ENCODE results near the gene HDGF. TPM values are rescaled to one million over a fixed set of nuclear protein-coding genes. Genes with fewer than 3 reads are reported as not detected.

HDGF gene
- total and polyA plus RNA-seq, 5 donors from 2014 or later = 26.9 to 87.6 (median 41.8) TPM

GRCh38 chr1:156743367-156744302 lies 7.8 kb downstream of the HDGF start:
- Histone ChIP-seq H3K4me1 (ENCODE audit: control insufficient read depth, insufficient read depth, low read length, poor library complexity, severe bottlenecking) (peaks cover 46% of the 10 kb centered on the region), H3K27me3 (ENCODE audit: control insufficient read depth, insufficient read depth, low read length) (no peaks in the 10 kb centered on the region), H3K36me3 (ENCODE audit: control insufficient read depth, insufficient read depth, low read length) (peaks cover 23% of the 10 kb centered on the region), H3K9me3 (ENCODE audit: control insufficient read depth in 2 of 2, low read length in 2 of 2) (no peaks in the 10 kb centered on the region), H3K4me3 (ENCODE audit: low read depth, low read length) (no peak overlapping the region), H3K27ac (ENCODE audit: insufficient read depth, low read length, poor library complexity, severe bottlenecking) (no peak overlapping the region)
- Mint-ChIP-seq H3K4me3 (peak overlapping the region in 1 of 4 donors; percentile 6), H3K36me3 (peaks cover 27% of the 10 kb centered on the region), H3K4me1 (peaks cover 12 to 69% (median 49%) of the 10 kb centered on the region in 4 donors), H3K27ac (peak overlapping the region in 1 of 3 donors; percentile 20), H3K9me3 (peaks cover 0 to 2% (median 0%) of the 10 kb centered on the region in 7 donors), H3K27me3 (no peaks in the 10 kb centered on the region)
- DNase-seq (no peak), ATAC-seq (ENCODE audit: low read depth in 2 of 2) (no peak)

DNA sequence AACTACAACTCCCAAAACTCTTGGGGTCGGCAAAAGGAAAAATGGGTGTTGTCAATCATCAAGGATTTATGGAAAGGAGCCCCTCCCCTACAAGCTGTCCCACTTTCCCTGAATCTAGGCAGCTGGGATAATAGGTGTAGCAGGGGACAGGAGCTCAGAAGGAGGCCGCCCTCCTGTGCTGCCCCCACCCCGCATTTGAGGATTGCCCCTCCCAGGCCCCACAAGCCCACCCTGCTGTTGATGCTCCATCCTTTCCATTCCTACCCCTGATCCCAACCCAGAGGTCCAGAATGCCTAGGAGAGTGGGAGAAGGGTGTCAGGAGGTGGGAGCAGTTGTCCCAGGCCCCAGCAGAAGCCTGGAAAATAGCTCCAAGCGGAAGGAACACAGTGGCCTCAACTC lies 8.7 kb downstream of the HDGF start:
- H3K27ac Mint-ChIP-seq = peak overlapping the region in 1 of 3 donors; percentile 20
- H3K9me3 Mint-ChIP-seq = peaks cover 0 to 2% (median 0%) of the 10 kb centered on the region in 7 donors
- Histone ChIP-seq H3K36me3 (ENCODE audit: control insufficient read depth, insufficient read depth, low read length) (peaks cover 23% of the 10 kb centered on the region), H3K4me1 (ENCODE audit: control insufficient read depth, insufficient read depth, low read length, poor library complexity, severe bottlenecking) (peaks cover 38% of the 10 kb centered on the region), H3K27ac (ENCODE audit: insufficient read depth, low read length, poor library complexity, severe bottlenecking) (no peak overlapping the region), H3K4me3 (ENCODE audit: low read depth, low read length) (no peak overlapping the region), H3K9me3 (ENCODE audit: control insufficient read depth in 2 of 2, low read length in 2 of 2) (no peaks in the 10 kb centered on the region), H3K27me3 (ENCODE audit: control insufficient read depth, insufficient read depth, low read length) (no peaks in the 10 kb centered on the region)
- DNase-seq (no peak), ATAC-seq (ENCODE audit: low read depth in 2 of 2) (no peak)
- H3K4me1 Mint-ChIP-seq = peaks cover 8 to 61% (median 42%) of the 10 kb centered on the region in 4 donors
- peaks cover 34% of the 10 kb centered on the region for H3K36me3 Mint-ChIP-seq
- no peaks in the 10 kb centered on the region for H3K27me3 Mint-ChIP-seq
- H3K4me3 Mint-ChIP-seq = peak overlapping the region in 2 of 4 donors; percentile 6 to 48

- no peaks in the 10 kb centered on the region for H3K27me3 ChIP-seq (ENCODE audit: control insufficient read depth, insufficient read depth, low read length)
- H3K4me3 Mint-ChIP-seq = peak overlapping the region; percentile 48 to 97 (median 74)
- H3K27ac ChIP-seq (ENCODE audit: insufficient read depth, low read length, poor library complexity, severe bottlenecking) = peak overlapping the region; percentile 91
- peaks cover 38% of the 10 kb centered on the region for H3K36me3 Mint-ChIP-seq
- no peaks in the 10 kb centered on the region for H3K9me3 ChIP-seq (ENCODE audit: control insufficient read depth in 2 of 2, low read length in 2 of 2)
- peak overlapping the region; percentile 60 for H3K4me3 ChIP-seq (ENCODE audit: low read depth, low read length)
- H3K9me3 Mint-ChIP-seq = peaks cover 0 to 2% (median 0%) of the 10 kb centered on the region in 7 donors
- peaks cover 23% of the 10 kb centered on the region for H3K36me3 ChIP-seq (ENCODE audit: control insufficient read depth, insufficient read depth, low read length)
- H3K27ac Mint-ChIP-seq = peak overlapping the region; percentile 92 to 99 (median 98)
- H3K4me1 Mint-ChIP-seq = peaks cover 3 to 55% (median 37%) of the 10 kb centered on the region in 4 donors
- ATAC-seq (ENCODE audit: low read depth in 2 of 2) (no peak), DNase-seq (no peak)
- no peaks in the 10 kb centered on the region for H3K27me3 Mint-ChIP-seq
- peaks cover 31% of the 10 kb centered on the region for H3K4me1 ChIP-seq (ENCODE audit: control insufficient read depth, insufficient read depth, low read length, poor library complexity, severe bottlenecking)
Measured at GRCh38 chr1:156742017-156742416, 9.5 kb downstream of the HDGF start.

DNA sequence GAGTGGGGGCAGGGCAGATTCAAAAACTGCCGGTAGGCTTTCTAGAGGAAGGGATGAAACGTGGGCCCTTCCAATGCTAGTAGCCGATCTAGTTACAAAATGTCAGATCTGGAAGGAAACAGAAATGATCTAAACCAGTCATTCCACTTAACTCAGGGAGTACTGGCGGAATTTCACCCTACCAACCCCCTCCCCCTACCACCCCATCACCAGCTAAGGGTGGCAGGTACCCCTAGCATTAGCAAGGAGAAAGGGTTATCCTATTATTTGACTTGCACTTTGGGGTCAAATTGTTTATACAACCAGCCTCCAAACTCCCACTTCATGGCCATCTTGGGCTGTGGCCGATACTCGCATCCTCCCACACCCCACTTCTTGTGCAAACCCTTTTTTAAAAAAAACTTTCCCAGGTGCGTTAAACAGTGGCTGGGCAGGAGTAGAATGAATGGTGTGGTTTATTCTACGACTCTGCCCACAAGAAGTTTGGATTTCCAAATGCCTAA lies 9.9 kb downstream of the HDGF start:
- H3K36me3 ChIP-seq (ENCODE audit: control insufficient read depth, insufficient read depth, low read length) = peaks cover 28% of the 10 kb centered on the region

GRCh38 chr1:156740741-156741480 lies 10.6 kb downstream of the HDGF start, which contains the start of gene MRPL24:
Gene MRPL24 (minus strand): TSS chr1:156741088. CDS start chr1:156738704, 2,384 bp downstream.
- peaks cover 36% of the 10 kb centered on the region for H3K36me3 Mint-ChIP-seq

More for the DNA sequence above, 9.9 kb downstream of the HDGF start:
- H3K9me3 ChIP-seq (ENCODE audit: control insufficient read depth in 2 of 2, low read length in 2 of 2) = no peaks in the 10 kb centered on the region
- DNase-seq = no peak
- Mint-ChIP-seq H3K4me1 (peaks cover 3 to 55% (median 36%) of the 10 kb centered on the region in 4 donors), H3K27ac (peak overlapping the region; percentile 92 to 99 (median 98)), H3K27me3 (no peaks in the 10 kb centered on the region), H3K4me3 (peak overlapping the region; percentile 90 to 97 (median 94)), H3K9me3 (peaks cover 0 to 2% (median 0%) of the 10 kb centered on the region in 7 donors), H3K36me3 (peaks cover 38% of the 10 kb centered on the region)
- H3K4me1 ChIP-seq (ENCODE audit: control insufficient read depth, insufficient read depth, low read length, poor library complexity, severe bottlenecking) = peaks cover 26% of the 10 kb centered on the region
- H3K27me3 ChIP-seq (ENCODE audit: control insufficient read depth, insufficient read depth, low read length) = no peaks in the 10 kb centered on the region
- H3K27ac ChIP-seq (ENCODE audit: insufficient read depth, low read length, poor library complexity, severe bottlenecking) = peak overlapping the region; percentile 91
- peak overlapping the region; percentile 60 for H3K4me3 ChIP-seq (ENCODE audit: low read depth, low read length)
- ATAC-seq (ENCODE audit: low read depth in 2 of 2) = no peak

GRCh38 chr1:156740237-156740740 lies 11.2 kb downstream of the HDGF start:
- Histone ChIP-seq H3K27ac (ENCODE audit: insufficient read depth, low read length, poor library complexity, severe bottlenecking) (peak overlapping the region; percentile 91), H3K4me1 (ENCODE audit: control insufficient read depth, insufficient read depth, low read length, poor library complexity, severe bottlenecking) (peaks cover 17% of the 10 kb centered on the region), H3K9me3 (ENCODE audit: control insufficient read depth in 2 of 2, low read length in 2 of 2) (no peaks in the 10 kb centered on the region), H3K4me3 (ENCODE audit: low read depth, low read length) (peak overlapping the region; percentile 80), H3K27me3 (ENCODE audit: control insufficient read depth, insufficient read depth, low read length) (no peaks in the 10 kb centered on the region), H3K36me3 (ENCODE audit: control insufficient read depth, insufficient read depth, low read length) (peaks cover 25% of the 10 kb centered on the region)
- Mint-ChIP-seq H3K36me3 (peaks cover 30% of the 10 kb centered on the region), H3K4me3 (peak overlapping the region; percentile 90 to 97 (median 94)), H3K27me3 (no peaks in the 10 kb centered on the region), H3K9me3 (peaks cover 0 to 2% (median 0%) of the 10 kb centered on the region in 7 donors), H3K27ac (peak overlapping the region; percentile 92 to 98 (median 93)), H3K4me1 (peaks cover 3 to 44% (median 25%) of the 10 kb centered on the region in 4 donors)
- DNase-seq = peak in 1 of 3 donors; percentile 39
- ATAC-seq (ENCODE audit: low read depth in 2 of 2) = no peak

More at GRCh38 chr1:156740741-156741480, 10.6 kb downstream of the HDGF start, which contains the start of gene MRPL24:
- Histone ChIP-seq H3K9me3 (ENCODE audit: control insufficient read depth in 2 of 2, low read length in 2 of 2) (no peaks in the 10 kb centered on the region), H3K36me3 (ENCODE audit: control insufficient read depth, insufficient read depth, low read length) (peaks cover 28% of the 10 kb centered on the region), H3K4me3 (ENCODE audit: low read depth, low read length) (peak within 1 kb of the TSS; percentile 80), H3K4me1 (ENCODE audit: control insufficient read depth, insufficient read depth, low read length, poor library complexity, severe bottlenecking) (peaks cover 20% of the 10 kb centered on the region), H3K27ac (ENCODE audit: insufficient read depth, low read length, poor library complexity, severe bottlenecking) (peak within 1 kb of the TSS; percentile 91), H3K27me3 (ENCODE audit: control insufficient read depth, insufficient read depth, low read length) (no peaks in the 10 kb centered on the region)
- Mint-ChIP-seq H3K4me3 (peak within 1 kb of the TSS; percentile 90 to 97 (median 94)), H3K4me1 (peaks cover 3 to 50% (median 31%) of the 10 kb centered on the region in 4 donors), H3K27ac (peak within 1 kb of the TSS; percentile 92 to 99 (median 98)), H3K9me3 (peaks cover 0 to 2% (median 0%) of the 10 kb centered on the region in 7 donors), H3K27me3 (no peaks in the 10 kb centered on the region)
- ATAC-seq (ENCODE audit: low read depth in 2 of 2) (peak; percentile 92 to 94), DNase-seq (peak; percentile 96 to 99 (median 99))

GRCh38 chr1:156738916-156739315 lies 12.6 kb downstream of the HDGF start:
- Mint-ChIP-seq H3K27ac (peak overlapping the region in 1 of 3 donors; percentile 1), H3K36me3 (peaks cover 27% of the 10 kb centered on the region), H3K4me3 (peak overlapping the region; percentile 6 to 80 (median 36)), H3K27me3 (no peaks in the 10 kb centered on the region), H3K9me3 (peaks cover 0 to 2% (median 0%) of the 10 kb centered on the region in 7 donors), H3K4me1 (peaks cover 3 to 36% (median 22%) of the 10 kb centered on the region in 4 donors)
- H3K27ac ChIP-seq (ENCODE audit: insufficient read depth, low read length, poor library complexity, severe bottlenecking) = peak overlapping the region; percentile 5
- H3K36me3 ChIP-seq (ENCODE audit: control insufficient read depth, insufficient read depth, low read length) = peaks cover 14% of the 10 kb centered on the region
- H3K9me3 ChIP-seq (ENCODE audit: control insufficient read depth in 2 of 2, low read length in 2 of 2) = no peaks in the 10 kb centered on the region
- H3K4me1 ChIP-seq (ENCODE audit: control insufficient read depth, insufficient read depth, low read length, poor library complexity, severe bottlenecking) = peaks cover 17% of the 10 kb centered on the region
- DNase-seq (no peak), ATAC-seq (ENCODE audit: low read depth in 2 of 2) (no peak)
- no peaks in the 10 kb centered on the region for H3K27me3 ChIP-seq (ENCODE audit: control insufficient read depth, insufficient read depth, low read length)
- H3K4me3 ChIP-seq (ENCODE audit: low read depth, low read length) = no peak overlapping the region
